Epithelial cell of prostate (primary cell): ENCODE data around the gene CD93.

ENCODE experiments used
- DNase-seq: peaks from one replicate; pipeline ENCODE4 v3.0.0-alpha.2; 2011; ENCODE audit warnings: low read depth, low spot score
- H3K27ac ChIP-seq: fragments of 450-650 bp; 2 replicates; pipeline ENCODE4 v1.5.1; 2017; ENCODE audit warnings: mild to moderate bottlenecking

CD93 gene

DNA sequence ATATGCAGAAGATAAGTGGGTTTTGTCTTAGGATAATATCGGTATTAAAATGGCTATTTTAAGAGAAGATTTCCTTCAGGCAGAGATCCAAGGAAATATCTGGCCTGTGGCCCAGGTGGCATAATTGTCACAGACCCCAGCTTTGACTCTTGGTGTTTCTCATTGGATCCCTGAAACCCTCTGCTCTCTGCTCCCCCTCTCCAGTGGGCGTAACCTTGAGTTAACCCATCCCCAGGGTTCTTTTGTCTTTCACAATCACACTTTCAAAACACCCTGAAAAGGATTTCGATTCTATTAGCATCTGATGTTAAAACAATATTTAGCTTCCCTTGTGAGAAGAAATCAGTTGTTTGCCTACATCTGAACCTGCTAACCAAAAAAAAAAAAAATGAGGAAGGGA, 43.9 kb downstream of the CD93 start:
- no peak overlapping the region for H3K27ac ChIP-seq
- DNase-seq: no peak

GRCh38 chr20:23039885-23040508, 46.1 kb downstream of the CD93 start:
- DNase-seq: no peak
- H3K27ac ChIP-seq: no peak overlapping the region

DNA sequence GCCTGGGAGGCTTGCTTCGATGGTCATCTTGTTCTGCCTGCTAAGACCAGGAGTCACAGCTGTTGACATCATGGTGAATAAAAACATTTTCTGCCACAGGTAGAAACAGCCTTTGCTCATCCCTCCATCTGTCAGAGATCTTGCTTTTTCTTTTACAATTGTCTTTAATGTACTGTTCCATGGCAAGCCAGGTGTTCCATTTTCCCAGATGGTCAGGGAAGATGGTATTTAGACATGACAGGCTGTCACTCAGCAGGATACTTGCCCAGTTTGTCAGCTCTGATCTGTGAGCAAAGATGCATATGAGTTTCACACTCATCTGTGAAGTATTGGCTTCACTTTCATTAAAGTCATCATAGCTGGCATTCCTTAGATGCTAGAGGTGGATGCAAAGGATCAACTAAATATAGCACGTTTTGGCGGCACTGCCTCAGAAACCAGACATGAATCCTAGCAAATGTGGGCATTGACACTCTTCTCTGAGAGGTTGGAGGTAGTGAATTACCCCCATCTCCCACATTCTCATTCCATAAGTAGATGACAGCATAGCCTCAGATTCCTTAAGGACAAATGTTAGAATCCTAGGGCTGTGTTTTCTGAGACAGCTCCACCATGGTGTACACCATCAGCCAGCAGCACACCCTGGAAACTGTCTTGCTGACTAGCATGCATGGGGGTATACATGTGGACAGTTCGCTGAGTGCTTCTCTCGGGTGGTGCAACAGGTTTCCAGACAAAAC, 46.8 kb downstream of the CD93 start:
- DNase-seq: no peak
- H3K27ac ChIP-seq: no peak overlapping the region

DNA sequence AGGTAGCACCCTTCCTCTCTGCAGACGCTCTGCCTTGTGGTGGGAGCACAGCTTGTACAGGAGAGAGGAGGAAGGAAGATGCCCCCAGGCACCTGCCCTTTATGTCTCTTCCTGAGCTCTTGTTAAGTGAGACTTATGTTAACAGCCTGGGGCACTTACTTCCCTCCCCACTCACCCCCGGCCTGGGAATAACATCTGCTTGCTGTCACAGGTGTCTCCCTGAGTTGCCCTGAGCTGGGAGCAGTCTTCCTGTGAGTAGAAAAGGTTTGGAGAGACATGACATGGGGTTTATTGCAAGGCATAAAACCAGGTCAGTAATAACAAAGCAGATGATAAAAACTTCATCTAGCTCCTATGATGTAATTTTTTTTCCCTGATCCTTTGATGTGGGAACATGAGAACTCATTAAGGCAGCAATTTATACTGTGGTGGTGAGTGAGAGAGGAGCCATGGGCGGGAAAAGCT, 49.1 kb downstream of the CD93 start:
- H3K27ac ChIP-seq: no peak overlapping the region
- DNase-seq: no peak

DNA sequence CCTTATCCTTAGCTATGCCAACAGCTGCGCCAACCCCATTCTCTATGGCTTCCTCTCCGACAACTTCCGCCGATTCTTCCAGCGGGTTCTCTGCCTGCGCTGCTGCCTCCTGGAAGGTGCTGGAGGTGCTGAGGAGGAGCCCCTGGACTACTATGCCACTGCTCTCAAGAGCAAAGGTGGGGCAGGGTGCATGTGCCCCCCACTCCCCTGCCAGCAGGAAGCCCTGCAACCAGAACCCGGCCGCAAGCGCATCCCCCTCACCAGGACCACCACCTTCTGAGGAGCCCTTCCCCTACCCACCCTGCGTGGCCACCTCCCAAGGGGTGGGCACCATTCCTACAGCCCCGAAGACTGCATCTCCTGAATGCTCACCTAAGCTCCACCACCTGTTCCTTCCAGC, 49.8 kb downstream of the CD93 start:
- H3K27ac ChIP-seq: no peak overlapping the region
- DNase-seq: no peak

GRCh38 chr20:23035731-23036130, 50.4 kb downstream of the CD93 start:
- no peak for DNase-seq
- H3K27ac ChIP-seq: no peak overlapping the region

DNA sequence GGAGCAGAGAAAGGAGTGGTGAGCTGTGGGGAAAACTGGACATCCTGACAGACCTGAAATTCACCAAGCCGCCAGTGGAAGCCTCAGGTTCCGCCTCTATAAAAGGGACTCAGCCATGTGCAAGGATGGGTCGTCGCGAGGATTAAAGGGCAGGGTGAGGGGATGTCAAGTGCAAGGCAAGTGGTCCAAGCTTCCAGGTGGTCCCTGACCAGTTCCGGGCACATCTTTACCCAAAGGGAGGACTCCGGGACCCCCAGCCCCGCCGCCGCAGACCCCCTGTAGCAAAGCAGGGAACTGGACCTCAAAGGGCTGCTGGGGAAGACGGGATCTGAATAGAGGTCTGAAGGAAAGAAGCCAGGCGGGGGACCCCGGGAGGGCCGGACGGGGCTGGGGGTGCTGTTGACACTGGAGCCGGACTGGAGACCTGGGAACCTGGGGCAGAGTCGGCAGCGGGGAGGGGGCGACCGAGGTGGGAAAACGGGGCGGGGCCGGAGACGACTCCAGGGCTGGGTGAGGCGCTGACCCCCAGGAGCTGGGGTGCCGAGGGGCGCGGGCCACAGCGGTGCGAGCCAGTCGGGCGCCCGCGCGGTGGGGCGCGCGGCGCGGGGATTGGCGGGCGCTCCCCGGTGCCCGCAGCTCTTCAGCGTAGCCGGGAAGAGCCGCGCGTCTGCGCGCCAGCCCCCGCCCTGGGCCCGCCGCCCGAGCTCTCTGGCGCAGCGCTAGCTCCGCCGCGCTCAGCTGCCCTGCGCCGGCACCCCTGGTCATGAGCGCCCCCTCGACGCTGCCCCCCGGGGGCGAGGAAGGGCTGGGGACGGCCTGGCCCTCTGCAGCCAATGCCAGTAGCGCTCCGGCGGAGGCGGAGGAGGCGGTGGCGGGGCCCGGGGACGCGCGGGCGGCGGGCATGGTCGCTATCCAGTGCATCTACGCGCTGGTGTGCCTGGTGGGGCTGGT, 51.1 kb downstream of the CD93 start, which contains the start of gene SSTR4:
SSTR4 (plus strand) TSS at position 592 of the 951 bp plus-strand sequence; CDS start at position 764, 172 bp downstream.
- no peak for DNase-seq
- H3K27ac ChIP-seq: no peak within 1 kb of the TSS

GRCh38 chr20:23033918-23034317, 52.2 kb downstream of the CD93 start:
- no peak for DNase-seq
- H3K27ac ChIP-seq: no peak overlapping the region

- DNase-seq: no peak
- no peak overlapping the region for H3K27ac ChIP-seq
Measured at GRCh38 chr20:23032750-23033078, 53.4 kb downstream of the CD93 start.

DNA sequence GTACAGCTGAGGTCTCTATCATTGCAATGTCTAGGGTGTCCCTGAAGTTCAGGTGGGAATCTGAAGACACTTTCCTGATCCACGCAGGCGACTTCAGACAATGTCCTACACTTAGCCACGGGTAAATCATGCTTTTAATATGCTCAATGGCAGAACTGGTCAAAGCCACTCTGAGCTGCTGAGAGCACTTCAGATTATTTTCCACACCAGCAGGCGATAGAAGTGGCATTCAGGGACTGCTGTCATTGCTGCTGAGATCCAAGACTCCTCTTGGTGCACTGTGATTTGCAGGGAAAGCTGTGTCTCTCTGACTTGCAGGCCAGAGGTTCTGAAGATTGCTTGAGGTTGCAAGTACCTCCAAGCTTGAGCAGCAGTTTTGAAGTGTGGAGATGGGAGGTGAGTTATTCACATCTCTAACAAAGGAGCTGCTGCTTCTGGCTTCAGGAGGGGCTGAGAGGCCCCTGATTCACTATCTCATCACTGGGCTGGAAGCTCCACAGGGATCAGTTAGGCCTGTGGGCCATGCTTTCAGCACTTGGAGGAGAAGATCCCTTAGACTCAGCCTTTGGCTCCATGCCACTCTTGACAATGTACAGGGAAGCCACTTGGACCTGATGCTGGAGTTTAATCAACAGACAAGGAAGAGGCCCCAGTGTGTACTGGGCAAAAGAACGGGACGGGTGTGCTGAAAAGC, 53.9 kb downstream of the CD93 start:
- H3K27ac ChIP-seq: no peak overlapping the region
- DNase-seq: no peak

DNA sequence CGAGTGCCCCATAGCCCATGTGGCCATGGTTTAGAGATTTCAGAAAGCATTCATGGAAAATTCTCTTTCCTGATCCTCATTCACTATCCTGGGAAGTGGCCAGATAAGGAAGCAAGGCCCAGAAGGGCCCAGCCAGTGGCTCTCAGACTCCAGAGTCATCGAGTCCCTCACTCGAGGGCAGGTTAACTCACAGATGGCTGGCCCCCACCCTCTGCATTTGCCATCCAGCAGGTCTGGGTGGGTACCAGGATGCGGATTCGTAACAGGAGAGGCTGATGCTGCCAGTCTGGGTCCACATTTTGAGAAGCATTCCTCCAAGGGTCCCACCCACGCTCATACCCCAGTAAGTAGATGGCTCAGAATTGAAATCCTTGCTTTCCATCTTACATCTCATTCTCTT, 54.8 kb downstream of the CD93 start:
- no peak overlapping the region for H3K27ac ChIP-seq
- DNase-seq: no peak
